UCSD-AML1 (cell line): ENCODE measurements around the gene ACSF2.

Experiments
- DNase-seq: peaks from one replicate; lab custom pipeline; 2025; ENCODE audit not compliant: unreplicated experiment; lab: John Stamatoyannopoulos, UW

Gene ACSF2

GRCh38 chr17:50495217-50495823 lies 69.3 kb downstream of the ACSF2 start:
- no peak for DNase-seq

- DNase-seq = no peak
Measured at GRCh38 chr17:50495918-50496317, 69.9 kb downstream of the ACSF2 start.

- DNase-seq = no peak
Measured at GRCh38 chr17:50498021-50498874, 72.2 kb downstream of the ACSF2 start.

GRCh38 chr17:50499270-50499669 lies 73.3 kb downstream of the ACSF2 start:
- DNase-seq = no peak

GRCh38 chr17:50499721-50500120 lies 73.7 kb downstream of the ACSF2 start:
- no peak for DNase-seq

- DNase-seq = no peak
Measured at GRCh38 chr17:50501054-50501453, 75.0 kb downstream of the ACSF2 start.

GRCh38 chr17:50502301-50502990 lies 76.4 kb downstream of the ACSF2 start:
- DNase-seq = no peak

- DNase-seq = peak; percentile 40
Measured at GRCh38 chr17:50505591-50506130, 79.6 kb downstream of the ACSF2 start.

- DNase-seq = no peak
Measured at GRCh38 chr17:50506298-50506697, 80.3 kb downstream of the ACSF2 start.

GRCh38 chr17:50507871-50508572 lies 82.0 kb downstream of the ACSF2 start, which contains the start of gene MYCBPAP:
Gene MYCBPAP (plus strand): TSS chr17:50508439. CDS start chr17:50508675, 236 bp downstream.
- no peak for DNase-seq

- no peak for DNase-seq
Measured at GRCh38 chr17:50508573-50509460, 82.8 kb downstream of the ACSF2 start.

GRCh38 chr17:50511058-50511457 lies 85.0 kb downstream of the ACSF2 start:
- no peak for DNase-seq

- DNase-seq = no peak
Measured at GRCh38 chr17:50513495-50513894, 87.5 kb downstream of the ACSF2 start.

- no peak for DNase-seq
Measured at GRCh38 chr17:50514388-50514787, 88.4 kb downstream of the ACSF2 start.

GRCh38 chr17:50514936-50515702 lies 89.1 kb downstream of the ACSF2 start:
- no peak for DNase-seq

- DNase-seq = no peak
Measured at GRCh38 chr17:50517011-50517410, 91.0 kb downstream of the ACSF2 start.

GRCh38 chr17:50517504-50518383 lies 91.7 kb downstream of the ACSF2 start:
- DNase-seq = no peak

GRCh38 chr17:50518384-50519023 lies 92.5 kb downstream of the ACSF2 start:
- DNase-seq = no peak
